GM21737 (cell line): ENCODE results near the gene MFN2.
"Not testable (repeated sequence)": the region's sequence is repeated elsewhere in the genome, so short reads cannot be mapped to it uniquely, and the experiment has no call there.

Source experiments
- ATAC-seq: cut with Tn5 transposase; IDR thresholded peaks from one replicate; pipeline ENCODE4 v1.9.1; 2021; ENCODE audit warnings: mild to moderate bottlenecking, moderate library complexity; ENCODE audit not compliant: unreplicated experiment

Gene MFN2

DNA sequence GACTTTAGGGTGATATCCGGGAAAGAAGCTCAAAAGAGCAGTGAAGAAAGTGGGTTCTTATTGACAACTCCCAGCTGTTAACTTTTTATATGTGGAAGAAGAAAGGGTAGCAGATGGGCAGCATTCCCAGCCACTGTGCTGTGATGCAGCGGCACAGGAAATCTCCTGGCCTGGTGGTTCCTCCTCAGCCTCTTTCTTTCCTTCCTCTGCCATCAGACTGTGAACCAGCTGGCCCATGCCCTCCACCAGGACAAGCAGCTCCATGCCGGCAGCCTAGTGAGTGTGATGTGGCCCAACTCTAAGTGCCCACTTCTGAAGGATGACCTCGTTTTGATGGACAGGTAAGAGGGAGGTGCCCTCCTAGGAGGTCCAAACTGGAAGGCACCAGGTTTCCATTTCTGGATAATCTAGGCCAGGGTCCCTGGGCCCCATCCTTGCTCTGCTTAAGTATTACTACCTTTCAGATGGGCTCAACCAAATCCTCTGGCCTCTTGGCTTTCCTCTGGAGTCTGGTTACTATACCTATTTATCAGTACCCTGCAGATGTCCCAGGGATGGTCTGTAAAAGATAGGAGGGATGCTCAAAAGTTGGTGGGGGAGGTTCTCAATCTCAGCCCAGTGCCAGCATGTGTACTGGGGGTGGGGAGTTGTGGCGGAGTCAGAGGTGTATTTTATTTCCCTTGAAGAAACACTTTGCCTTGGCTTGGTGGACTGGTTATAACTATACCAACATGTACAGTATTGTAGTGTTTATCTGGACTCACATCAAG lies 17.0 kb downstream of the MFN2 start:
- no peak for ATAC-seq

DNA sequence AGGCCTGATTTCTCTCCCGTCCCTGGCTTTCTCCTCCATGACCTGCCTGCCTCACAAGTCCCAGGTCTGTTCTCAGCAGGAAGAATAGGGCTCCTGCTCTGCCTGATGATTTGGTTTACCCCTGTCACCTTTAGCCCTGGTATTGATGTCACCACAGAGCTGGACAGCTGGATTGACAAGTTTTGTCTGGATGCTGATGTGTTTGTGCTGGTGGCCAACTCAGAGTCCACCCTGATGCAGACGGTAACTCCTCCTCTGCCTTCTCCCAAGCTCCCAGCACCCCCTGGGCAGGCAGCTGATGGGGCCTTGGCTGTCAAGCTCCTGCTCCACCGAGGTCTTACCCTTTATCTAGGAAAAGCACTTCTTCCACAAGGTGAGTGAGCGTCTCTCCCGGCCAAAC lies 18.4 kb downstream of the MFN2 start:
- no peak for ATAC-seq

DNA sequence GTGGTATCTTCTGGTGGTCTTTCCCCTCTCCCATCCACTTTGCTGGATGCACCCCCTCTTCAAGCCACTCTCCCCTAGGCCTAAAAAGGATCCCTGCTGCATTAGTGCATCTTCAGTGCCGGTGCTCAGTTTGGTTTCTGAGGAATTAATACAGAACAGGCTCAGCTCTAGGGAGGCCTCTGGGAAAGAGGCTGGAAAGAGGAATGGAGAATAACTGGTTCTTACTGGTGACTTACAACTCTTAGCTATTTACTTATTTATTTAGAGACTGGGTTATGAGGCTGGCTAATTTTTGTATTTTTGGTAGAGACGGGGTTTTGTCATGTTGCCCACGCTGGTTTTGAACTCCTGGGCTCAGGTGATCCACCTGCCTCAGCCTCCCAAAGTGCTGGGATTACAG lies 19.0 kb downstream of the MFN2 start:
- ATAC-seq: no peak

GRCh38 chr1:12001249-12001917 lies 21.1 kb downstream of the MFN2 start:
- no peak for ATAC-seq

DNA sequence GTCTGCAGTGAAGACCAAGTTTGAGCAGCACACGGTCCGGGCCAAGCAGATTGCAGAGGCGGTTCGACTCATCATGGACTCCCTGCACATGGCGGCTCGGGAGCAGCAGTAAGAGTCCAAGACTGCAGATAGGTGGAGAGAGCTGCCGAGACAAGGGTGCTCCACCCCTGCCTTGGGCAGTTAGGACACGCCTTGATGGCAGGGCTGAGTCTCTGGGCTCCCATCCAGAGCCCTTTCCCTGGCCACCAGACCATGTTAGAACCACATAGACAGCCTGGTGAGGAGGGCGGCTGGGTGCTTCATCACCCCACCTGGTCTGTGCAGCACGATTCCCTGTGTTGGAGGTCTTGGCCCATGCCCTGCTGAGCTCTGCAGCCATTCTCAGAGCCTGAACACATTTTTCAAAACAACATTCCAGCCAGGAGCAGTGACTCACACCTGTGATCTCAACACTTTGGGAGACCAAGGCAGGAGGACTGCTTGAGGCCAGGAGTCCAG lies 21.8 kb downstream of the MFN2 start:
- ATAC-seq: no peak

DNA sequence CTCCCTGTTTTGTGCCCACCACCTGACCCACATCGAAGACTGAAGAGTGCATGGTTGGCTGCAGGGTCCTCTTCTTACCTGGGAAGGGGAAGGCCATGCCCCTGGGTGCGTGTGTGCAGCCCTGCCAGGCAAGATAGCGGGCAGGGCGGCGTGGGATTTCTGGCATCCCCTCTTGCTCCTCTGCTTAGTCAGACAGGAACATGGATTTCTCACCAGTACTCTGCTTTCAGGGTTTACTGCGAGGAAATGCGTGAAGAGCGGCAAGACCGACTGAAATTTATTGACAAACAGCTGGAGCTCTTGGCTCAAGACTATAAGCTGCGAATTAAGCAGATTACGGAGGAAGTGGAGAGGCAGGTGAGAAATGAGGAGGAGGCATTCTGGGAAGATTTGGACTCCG lies 23.5 kb downstream of the MFN2 start:
- ATAC-seq: no peak

DNA sequence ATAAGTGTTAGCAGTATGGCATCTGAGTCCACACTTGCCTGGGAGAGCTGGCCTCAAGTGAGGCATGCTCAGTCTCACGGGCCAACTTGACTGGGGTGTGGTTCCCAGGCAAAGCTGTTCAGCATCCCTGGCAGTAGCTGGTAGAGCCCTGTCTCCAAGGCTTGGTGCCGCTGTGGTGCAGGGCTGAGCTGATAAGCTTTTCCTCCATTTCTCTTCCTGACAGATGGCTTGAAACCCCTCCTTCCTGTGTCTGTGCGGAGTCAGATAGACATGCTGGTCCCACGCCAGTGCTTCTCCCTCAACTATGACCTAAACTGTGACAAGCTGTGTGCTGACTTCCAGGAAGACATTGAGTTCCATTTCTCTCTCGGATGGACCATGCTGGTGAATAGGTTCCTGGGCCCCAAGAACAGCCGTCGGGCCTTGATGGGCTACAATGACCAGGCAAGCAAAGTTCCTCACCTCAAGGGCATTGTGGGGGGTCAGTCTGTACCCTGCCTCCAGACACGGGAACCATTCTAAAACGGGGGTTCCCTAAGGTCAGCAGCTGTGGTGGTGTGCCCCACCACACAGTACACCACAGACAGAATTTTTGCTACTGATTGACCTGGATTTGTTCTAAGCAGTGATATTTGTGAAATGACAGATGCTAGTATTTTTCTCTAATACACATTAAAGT lies 25.4 kb downstream of the MFN2 start:
- ATAC-seq: no peak

GRCh38 chr1:12006167-12006921 lies 26.1 kb downstream of the MFN2 start:
- no peak for ATAC-seq

- no peak for ATAC-seq
Observed at GRCh38 chr1:12007204-12007603, 27.0 kb downstream of the MFN2 start.

DNA sequence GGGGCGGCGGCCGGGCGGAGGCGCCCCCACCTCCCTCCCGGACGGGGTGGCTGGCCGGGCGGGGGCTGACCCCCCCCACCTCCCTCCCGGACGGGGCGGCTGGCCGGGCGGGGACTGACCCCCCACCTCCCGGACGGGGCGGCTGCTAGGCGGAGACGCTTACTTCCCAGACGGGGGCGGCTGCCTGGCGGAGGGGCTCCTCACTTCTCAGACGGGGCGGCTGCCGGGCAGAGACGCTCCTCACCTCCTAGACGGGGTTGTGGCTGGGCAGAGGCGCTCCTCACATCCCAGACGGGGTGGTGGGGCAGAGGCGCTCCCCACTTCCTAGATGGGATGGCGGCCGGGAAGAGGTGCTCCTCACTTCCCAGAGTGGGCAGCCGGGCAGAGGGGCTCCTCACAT lies 28.1 kb downstream of the MFN2 start:
- not testable (repeated sequence) for ATAC-seq

GRCh38 chr1:12009318-12009947 lies 29.2 kb downstream of the MFN2 start:
- no peak for ATAC-seq

DNA sequence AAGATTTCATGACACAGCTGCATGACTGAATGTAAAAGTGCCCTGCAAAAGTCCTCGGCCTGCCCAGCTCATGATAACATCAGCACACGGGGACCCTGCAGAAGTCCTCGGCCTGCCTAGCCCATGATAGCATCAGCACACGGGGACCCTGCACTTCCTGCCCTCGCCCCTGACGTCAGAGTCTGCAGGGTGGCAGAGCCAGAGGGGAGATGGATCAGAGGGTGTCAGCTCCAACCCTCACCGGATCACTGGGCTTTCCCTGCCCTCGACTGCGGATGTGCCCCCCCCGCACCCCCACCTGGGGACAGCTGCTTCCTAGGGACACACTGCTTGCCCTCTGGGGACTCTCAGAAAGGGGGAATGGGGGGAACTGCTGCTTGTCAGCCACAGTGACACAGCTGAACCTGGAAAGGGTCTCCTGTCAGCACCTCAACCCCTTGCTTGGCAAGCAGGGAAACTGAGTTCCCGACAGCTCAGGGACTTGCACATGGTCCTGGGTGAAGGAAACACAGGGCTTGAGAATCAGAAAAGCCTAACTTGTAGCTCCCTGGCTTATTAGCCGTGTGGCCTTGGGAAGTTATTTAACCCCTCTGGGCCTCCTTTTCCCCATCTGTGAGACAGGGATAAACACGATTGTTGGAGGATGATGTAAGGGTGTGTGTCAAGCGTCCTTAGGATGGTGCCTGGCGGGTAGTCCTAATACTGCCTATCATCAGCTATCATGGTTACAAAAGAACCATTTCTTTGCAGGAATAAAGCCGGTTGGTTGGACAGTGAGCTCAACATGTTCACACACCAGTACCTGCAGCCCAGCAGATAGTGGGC lies 30.7 kb downstream of the MFN2 start:
- ATAC-seq: no peak

GRCh38 chr1:12011998-12012397 lies 31.8 kb downstream of the MFN2 start:
- ATAC-seq: no peak

GRCh38 chr1:12012560-12013316 lies 32.5 kb downstream of the MFN2 start:
- no peak for ATAC-seq

DNA sequence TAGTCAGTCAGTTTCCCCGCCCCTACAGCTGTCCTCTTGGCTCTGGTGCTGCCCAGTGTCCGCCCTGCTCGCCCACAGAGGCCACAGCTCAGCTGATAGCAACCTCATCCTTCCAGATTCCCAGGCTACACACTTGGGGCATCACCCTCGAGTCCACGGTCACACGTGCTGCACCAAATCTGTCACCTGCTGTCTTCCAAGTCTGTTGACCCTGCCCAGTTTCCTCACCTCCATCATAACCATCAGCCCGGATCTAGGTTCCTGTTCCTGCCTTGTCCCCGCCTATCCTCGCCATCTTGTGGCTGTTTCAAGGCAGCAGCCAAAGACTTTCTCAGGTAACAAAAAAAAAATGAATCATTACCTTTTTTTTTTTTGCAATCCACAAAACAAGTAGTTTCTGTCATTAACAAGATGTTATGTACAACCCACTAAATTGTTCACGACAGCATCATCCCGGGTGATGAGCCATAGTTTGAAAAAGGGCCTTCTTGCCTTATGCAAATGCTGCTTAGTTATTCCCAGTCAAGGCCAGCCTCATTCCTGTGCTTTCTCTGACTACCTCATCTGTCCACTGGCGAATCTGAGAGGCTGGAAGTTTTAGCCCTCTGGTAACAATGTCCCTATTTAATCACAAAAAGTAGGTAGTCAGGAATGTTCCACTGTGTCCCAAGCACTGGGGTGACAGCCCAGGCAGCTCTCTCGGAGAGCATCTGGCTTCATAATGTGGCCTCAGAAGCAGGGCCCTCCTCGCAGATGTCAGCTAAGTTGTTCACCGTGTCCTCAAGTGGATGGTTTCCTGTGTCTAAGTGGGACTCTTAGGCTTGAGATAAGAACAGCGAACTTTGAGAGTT lies 34.1 kb downstream of the MFN2 start:
- no peak for ATAC-seq

DNA sequence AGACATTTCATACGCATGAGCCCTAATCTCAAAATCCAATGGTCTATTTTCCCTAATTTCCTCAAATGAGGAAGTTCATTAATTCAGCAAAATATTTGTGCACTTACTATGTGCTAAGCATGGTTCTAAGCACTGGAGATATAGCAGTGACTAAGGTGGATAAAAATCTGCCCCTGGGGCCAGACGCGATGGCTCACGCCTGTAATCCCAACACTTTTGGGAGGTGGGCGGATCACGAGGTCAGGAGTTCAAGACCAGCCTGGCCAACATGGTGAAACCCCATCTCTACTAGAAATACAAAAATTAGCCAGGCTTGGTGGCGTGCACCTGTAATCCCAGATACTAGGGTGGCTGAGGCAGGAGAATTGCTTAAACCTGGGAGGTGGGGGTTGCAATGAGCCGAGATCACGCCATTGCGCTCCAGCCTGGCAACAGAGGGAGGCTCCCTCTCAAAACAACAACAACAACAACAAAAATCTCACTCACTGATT lies 34.8 kb downstream of the MFN2 start:
- ATAC-seq: no peak

- no peak for ATAC-seq
Observed at GRCh38 chr1:12015499-12015898, 35.3 kb downstream of the MFN2 start.

DNA sequence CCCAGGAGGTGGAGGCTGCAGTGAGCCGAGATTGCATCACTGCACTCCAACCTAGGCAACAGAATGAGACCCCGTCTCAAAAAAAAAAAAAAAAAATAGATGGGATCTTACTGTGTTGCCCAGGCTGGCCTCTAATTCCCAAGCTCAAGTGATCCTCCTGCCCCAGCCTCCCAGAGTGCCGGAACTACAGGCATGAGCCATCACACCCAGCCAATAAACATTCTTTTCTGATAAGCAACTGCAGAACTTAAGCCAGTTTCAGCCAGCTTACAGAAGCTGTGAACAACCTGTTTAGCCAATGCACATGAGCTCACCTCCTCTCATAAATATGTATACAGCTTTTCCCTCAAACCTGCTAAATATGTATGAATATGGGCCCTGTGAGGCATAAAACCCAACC lies 35.9 kb downstream of the MFN2 start:
- no peak for ATAC-seq
